ENCODE data around the gene CACNA1I.

CACNA1I gene

GRCh38 chr22:39616051-39616450, 45.5 kb downstream of the CACNA1I start:
- peaks cover 6% of the 10 kb centered on the region in 2 donors for H3K9me3 ChIP-seq (ENCODE audit: control insufficient read depth in 2 of 2, low read length in 2 of 2)
- no peak overlapping the region for H3K9ac ChIP-seq (ENCODE audit: low read length in 2 of 2)
- H3K27me3 ChIP-seq (ENCODE audit: control insufficient read depth in 1 of 2, insufficient read depth in 2 of 2, low read length in 2 of 2), result peaks cover 20 to 28% of the 10 kb centered on the region in 2 donors

GRCh38 chr22:39616781-39617180, 46.2 kb downstream of the CACNA1I start:
- Histone ChIP-seq H3K27ac (ENCODE audit: low read length) (no peak overlapping the region), H3K9me3 (ENCODE audit: control insufficient read depth in 2 of 2, low read length in 2 of 2) (peaks cover 3 to 6% of the 10 kb centered on the region in 2 donors), H3K36me3 (ENCODE audit: control insufficient read depth in 2 of 2, insufficient read depth in 2 of 2, low read length in 2 of 2) (no peaks in the 10 kb centered on the region), H3K4me1 (ENCODE audit: control insufficient read depth, insufficient read depth, low read length) (no peaks in the 10 kb centered on the region), H3K9ac (ENCODE audit: low read length in 2 of 2) (no peak overlapping the region), H3K27me3 (ENCODE audit: control insufficient read depth in 1 of 2, insufficient read depth in 2 of 2, low read length in 2 of 2) (peaks cover 26 to 35% of the 10 kb centered on the region in 2 donors), H3K4me3 (ENCODE audit: low read length in 2 of 2) (no peak overlapping the region)

More at GRCh38 chr22:39616051-39616450, 45.5 kb downstream of the CACNA1I start:
- Histone ChIP-seq H3K36me3 (ENCODE audit: control insufficient read depth in 2 of 2, insufficient read depth in 2 of 2, low read length in 2 of 2) (no peaks in the 10 kb centered on the region), H3K4me3 (ENCODE audit: low read length in 2 of 2) (no peak overlapping the region), H3K4me1 (ENCODE audit: control insufficient read depth, insufficient read depth, low read length) (no peaks in the 10 kb centered on the region), H3K27ac (ENCODE audit: low read length) (no peak overlapping the region)

GRCh38 chr22:39617342-39617741, 46.8 kb downstream of the CACNA1I start:
- Histone ChIP-seq H3K9ac (ENCODE audit: low read length in 2 of 2) (no peak overlapping the region), H3K27me3 (ENCODE audit: control insufficient read depth in 1 of 2, insufficient read depth in 2 of 2, low read length in 2 of 2) (peaks cover 30 to 39% of the 10 kb centered on the region in 2 donors), H3K27ac (ENCODE audit: low read length) (no peak overlapping the region), H3K36me3 (ENCODE audit: control insufficient read depth in 2 of 2, insufficient read depth in 2 of 2, low read length in 2 of 2) (no peaks in the 10 kb centered on the region), H3K4me3 (ENCODE audit: low read length in 2 of 2) (no peak overlapping the region), H3K4me1 (ENCODE audit: control insufficient read depth, insufficient read depth, low read length) (no peaks in the 10 kb centered on the region), H3K9me3 (ENCODE audit: control insufficient read depth in 2 of 2, low read length in 2 of 2) (peaks cover 0 to 4% of the 10 kb centered on the region in 2 donors)

- H3K36me3 ChIP-seq (ENCODE audit: control insufficient read depth in 2 of 2, insufficient read depth in 2 of 2, low read length in 2 of 2), result no peaks in the 10 kb centered on the region
- no peaks in the 10 kb centered on the region for H3K9me3 ChIP-seq (ENCODE audit: control insufficient read depth in 2 of 2, low read length in 2 of 2)
- no peak overlapping the region for H3K4me3 ChIP-seq (ENCODE audit: low read length in 2 of 2)
- no peak overlapping the region for H3K9ac ChIP-seq (ENCODE audit: low read length in 2 of 2)
- H3K4me1 ChIP-seq (ENCODE audit: control insufficient read depth, insufficient read depth, low read length), result no peaks in the 10 kb centered on the region
- H3K27me3 ChIP-seq (ENCODE audit: control insufficient read depth in 1 of 2, insufficient read depth in 2 of 2, low read length in 2 of 2), result peaks cover 33 to 43% of the 10 kb centered on the region in 2 donors
- H3K27ac ChIP-seq (ENCODE audit: low read length), result no peak overlapping the region
Observed at GRCh38 chr22:39617970-39618757, 47.6 kb downstream of the CACNA1I start.

- Histone ChIP-seq H3K4me3 (ENCODE audit: low read length in 2 of 2) (no peak overlapping the region), H3K9ac (ENCODE audit: low read length in 2 of 2) (no peak overlapping the region), H3K9me3 (ENCODE audit: control insufficient read depth in 2 of 2, low read length in 2 of 2) (no peaks in the 10 kb centered on the region), H3K27me3 (ENCODE audit: control insufficient read depth in 1 of 2, insufficient read depth in 2 of 2, low read length in 2 of 2) (peaks cover 38 to 52% of the 10 kb centered on the region in 2 donors), H3K27ac (ENCODE audit: low read length) (no peak overlapping the region), H3K36me3 (ENCODE audit: control insufficient read depth in 2 of 2, insufficient read depth in 2 of 2, low read length in 2 of 2) (no peaks in the 10 kb centered on the region), H3K4me1 (ENCODE audit: control insufficient read depth, insufficient read depth, low read length) (no peaks in the 10 kb centered on the region)
Observed at GRCh38 chr22:39618996-39619530, 48.5 kb downstream of the CACNA1I start.

GRCh38 chr22:39620924-39621690, 50.6 kb downstream of the CACNA1I start:
- Histone ChIP-seq H3K9ac (ENCODE audit: low read length in 2 of 2) (no peak overlapping the region), H3K27ac (ENCODE audit: low read length) (no peak overlapping the region), H3K27me3 (ENCODE audit: control insufficient read depth in 1 of 2, insufficient read depth in 2 of 2, low read length in 2 of 2) (peaks cover 45 to 56% of the 10 kb centered on the region in 2 donors), H3K36me3 (ENCODE audit: control insufficient read depth in 2 of 2, insufficient read depth in 2 of 2, low read length in 2 of 2) (no peaks in the 10 kb centered on the region), H3K4me1 (ENCODE audit: control insufficient read depth, insufficient read depth, low read length) (no peaks in the 10 kb centered on the region), H3K9me3 (ENCODE audit: control insufficient read depth in 2 of 2, low read length in 2 of 2) (no peaks in the 10 kb centered on the region), H3K4me3 (ENCODE audit: low read length in 2 of 2) (no peak overlapping the region)

- no peak overlapping the region for H3K4me3 ChIP-seq (ENCODE audit: low read length in 2 of 2)
- H3K9ac ChIP-seq (ENCODE audit: low read length in 2 of 2), result no peak overlapping the region
- H3K27ac ChIP-seq (ENCODE audit: low read length), result no peak overlapping the region
- peaks cover 47 to 57% of the 10 kb centered on the region in 2 donors for H3K27me3 ChIP-seq (ENCODE audit: control insufficient read depth in 1 of 2, insufficient read depth in 2 of 2, low read length in 2 of 2)
- H3K36me3 ChIP-seq (ENCODE audit: control insufficient read depth in 2 of 2, insufficient read depth in 2 of 2, low read length in 2 of 2), result no peaks in the 10 kb centered on the region
- H3K9me3 ChIP-seq (ENCODE audit: control insufficient read depth in 2 of 2, low read length in 2 of 2), result no peaks in the 10 kb centered on the region
- no peaks in the 10 kb centered on the region for H3K4me1 ChIP-seq (ENCODE audit: control insufficient read depth, insufficient read depth, low read length)
Observed at GRCh38 chr22:39621826-39622225, 51.3 kb downstream of the CACNA1I start.

GRCh38 chr22:39622881-39623367, 52.4 kb downstream of the CACNA1I start:
- Histone ChIP-seq H3K27me3 (ENCODE audit: control insufficient read depth in 1 of 2, insufficient read depth in 2 of 2, low read length in 2 of 2) (peaks cover 40 to 58% of the 10 kb centered on the region in 2 donors), H3K4me1 (ENCODE audit: control insufficient read depth, insufficient read depth, low read length) (no peaks in the 10 kb centered on the region), H3K36me3 (ENCODE audit: control insufficient read depth in 2 of 2, insufficient read depth in 2 of 2, low read length in 2 of 2) (no peaks in the 10 kb centered on the region), H3K4me3 (ENCODE audit: low read length in 2 of 2) (no peak overlapping the region), H3K27ac (ENCODE audit: low read length) (no peak overlapping the region), H3K9me3 (ENCODE audit: control insufficient read depth in 2 of 2, low read length in 2 of 2) (no peaks in the 10 kb centered on the region), H3K9ac (ENCODE audit: low read length in 2 of 2) (no peak overlapping the region)

- H3K4me3 ChIP-seq (ENCODE audit: low read length in 2 of 2), result no peak overlapping the region
- no peak overlapping the region for H3K9ac ChIP-seq (ENCODE audit: low read length in 2 of 2)
- H3K27me3 ChIP-seq (ENCODE audit: control insufficient read depth in 1 of 2, insufficient read depth in 2 of 2, low read length in 2 of 2), result peaks cover 39 to 53% of the 10 kb centered on the region in 2 donors
- H3K36me3 ChIP-seq (ENCODE audit: control insufficient read depth in 2 of 2, insufficient read depth in 2 of 2, low read length in 2 of 2), result no peaks in the 10 kb centered on the region
- H3K9me3 ChIP-seq (ENCODE audit: control insufficient read depth in 2 of 2, low read length in 2 of 2), result no peaks in the 10 kb centered on the region
- no peak overlapping the region for H3K27ac ChIP-seq (ENCODE audit: low read length)
- H3K4me1 ChIP-seq (ENCODE audit: control insufficient read depth, insufficient read depth, low read length), result no peaks in the 10 kb centered on the region
Observed at GRCh38 chr22:39623603-39624500, 53.3 kb downstream of the CACNA1I start.

- Histone ChIP-seq H3K36me3 (ENCODE audit: control insufficient read depth in 2 of 2, insufficient read depth in 2 of 2, low read length in 2 of 2) (no peaks in the 10 kb centered on the region), H3K27ac (ENCODE audit: low read length) (no peak overlapping the region), H3K9ac (ENCODE audit: low read length in 2 of 2) (no peak overlapping the region), H3K4me1 (ENCODE audit: control insufficient read depth, insufficient read depth, low read length) (no peaks in the 10 kb centered on the region), H3K9me3 (ENCODE audit: control insufficient read depth in 2 of 2, low read length in 2 of 2) (no peaks in the 10 kb centered on the region), H3K4me3 (ENCODE audit: low read length in 2 of 2) (no peak overlapping the region), H3K27me3 (ENCODE audit: control insufficient read depth in 1 of 2, insufficient read depth in 2 of 2, low read length in 2 of 2) (peaks cover 36 to 53% of the 10 kb centered on the region in 2 donors)
Observed at GRCh38 chr22:39624501-39624821, 53.9 kb downstream of the CACNA1I start.

Data from stomach smooth muscle (tissue), 2 donors.